Astrocyte (in vitro differentiated cells and primary cell): ENCODE measurements around the gene SUN1. TPM values are rescaled to one million over a fixed set of nuclear protein-coding genes. Genes with fewer than 3 reads are reported as not detected.

Source experiments
- DNase-seq: peaks from one replicate; pipeline ENCODE4 v3.0.0-alpha.2; 2010; ENCODE audit warnings: low read depth
- FAIRE-seq: peaks from 2 replicates; lab custom pipeline; 2011; peaks lifted over from hg19 to GRCh38; lab: Jason Lieb, UNC
- H2AFZ ChIP-seq: 2 replicates; pipeline ENCODE4 v1.6.0; 2012; ENCODE audit warnings: low read depth, low read length, inconsistent platforms
- H3K27ac ChIP-seq: 2 replicates; pipeline ENCODE4 v1.5.1; 2011; ENCODE audit warnings: low read depth, low read length, inconsistent platforms
- H3K27me3 ChIP-seq: 2 replicates; pipeline ENCODE4 v1.6.0; 2011; ENCODE audit warnings: low read length, inconsistent platforms; ENCODE audit not compliant: insufficient read depth
- H3K36me3 ChIP-seq: 2 replicates; pipeline ENCODE4 v1.5.1; 2011; ENCODE audit warnings: low read length, inconsistent platforms; ENCODE audit not compliant: insufficient read depth
- H3K4me1 ChIP-seq: 2 replicates; pipeline ENCODE4 v1.5.1; 2011; ENCODE audit warnings: low read length, inconsistent platforms; ENCODE audit not compliant: insufficient read depth
- H3K4me2 ChIP-seq: 2 replicates; pipeline ENCODE4 v1.6.0; 2012; ENCODE audit warnings: low read length, inconsistent platforms
- H3K4me3 ChIP-seq: 2 replicates; pipeline ENCODE4 v1.5.1; 2011; ENCODE audit warnings: low read depth, mild to moderate bottlenecking, low read length, inconsistent platforms; ENCODE audit not compliant: insufficient read depth
- H3K79me2 ChIP-seq: 2 replicates; pipeline ENCODE4 v1.6.0; 2012; ENCODE audit warnings: mild to moderate bottlenecking, low read length, inconsistent platforms; ENCODE audit not compliant: insufficient read depth
- H3K9ac ChIP-seq: 2 replicates; pipeline ENCODE4 v1.6.0; 2012; ENCODE audit warnings: mild to moderate bottlenecking, low read length, inconsistent platforms
- H3K9me3 ChIP-seq: 2 replicates; pipeline ENCODE4 v1.5.1; 2012; ENCODE audit warnings: low read depth, mild to moderate bottlenecking, low read length, inconsistent platforms; ENCODE audit not compliant: insufficient read depth
- H4K20me1 ChIP-seq: 2 replicates; pipeline ENCODE4 v1.6.0; 2012; ENCODE audit warnings: low read length, inconsistent platforms; ENCODE audit not compliant: insufficient read depth
- H3K27ac Mint-ChIP-seq: one replicate; pipeline ENCODE4 v1.8.0; 2021; ENCODE audit warnings: mild to moderate bottlenecking, mixed read lengths; ENCODE audit not compliant: unreplicated experiment
- H3K27me3 Mint-ChIP-seq: one replicate; pipeline ENCODE4 v1.8.0; 2021; ENCODE audit warnings: low read depth, mixed read lengths; ENCODE audit not compliant: unreplicated experiment
- H3K36me3 Mint-ChIP-seq: one replicate; pipeline ENCODE4 v1.8.0; 2021; ENCODE audit warnings: low read depth, mixed read lengths; ENCODE audit not compliant: unreplicated experiment
- H3K4me1 Mint-ChIP-seq: one replicate; pipeline ENCODE4 v1.8.0; 2021; ENCODE audit warnings: low read depth, mixed read lengths; ENCODE audit not compliant: unreplicated experiment
- H3K4me3 Mint-ChIP-seq: one replicate; pipeline ENCODE4 v1.8.0; 2021; ENCODE audit warnings: mild to moderate bottlenecking, moderate library complexity, mixed read lengths; ENCODE audit not compliant: unreplicated experiment
- H3K9me3 Mint-ChIP-seq: one replicate; pipeline ENCODE4 v1.8.0; 2021; ENCODE audit warnings: mild to moderate bottlenecking, mixed read lengths; ENCODE audit not compliant: unreplicated experiment
- CTCF ChIP-seq: IDR thresholded peaks from 2 replicates; pipeline ENCODE4 v1.5.1; 2011; ENCODE audit warnings: low read depth, mild to moderate bottlenecking, inconsistent platforms, low read length, moderate library complexity; ENCODE audit not compliant: insufficient read depth
- EZH2 ChIP-seq: IDR thresholded peaks from 2 replicates; pipeline ENCODE4 v1.6.1; 2012; ENCODE audit warnings: mild to moderate bottlenecking, low read length, inconsistent platforms; ENCODE audit not compliant: insufficient read depth
- total RNA-seq: library from RNA; stranded (reverse); gene quantifications from 2 replicates; pipeline ENCODE4 v1.2.1, GENCODE V29; 2021

Gene SUN1
- total RNA-seq, 1 donor from 2014 or later: 121 TPM

DNA sequence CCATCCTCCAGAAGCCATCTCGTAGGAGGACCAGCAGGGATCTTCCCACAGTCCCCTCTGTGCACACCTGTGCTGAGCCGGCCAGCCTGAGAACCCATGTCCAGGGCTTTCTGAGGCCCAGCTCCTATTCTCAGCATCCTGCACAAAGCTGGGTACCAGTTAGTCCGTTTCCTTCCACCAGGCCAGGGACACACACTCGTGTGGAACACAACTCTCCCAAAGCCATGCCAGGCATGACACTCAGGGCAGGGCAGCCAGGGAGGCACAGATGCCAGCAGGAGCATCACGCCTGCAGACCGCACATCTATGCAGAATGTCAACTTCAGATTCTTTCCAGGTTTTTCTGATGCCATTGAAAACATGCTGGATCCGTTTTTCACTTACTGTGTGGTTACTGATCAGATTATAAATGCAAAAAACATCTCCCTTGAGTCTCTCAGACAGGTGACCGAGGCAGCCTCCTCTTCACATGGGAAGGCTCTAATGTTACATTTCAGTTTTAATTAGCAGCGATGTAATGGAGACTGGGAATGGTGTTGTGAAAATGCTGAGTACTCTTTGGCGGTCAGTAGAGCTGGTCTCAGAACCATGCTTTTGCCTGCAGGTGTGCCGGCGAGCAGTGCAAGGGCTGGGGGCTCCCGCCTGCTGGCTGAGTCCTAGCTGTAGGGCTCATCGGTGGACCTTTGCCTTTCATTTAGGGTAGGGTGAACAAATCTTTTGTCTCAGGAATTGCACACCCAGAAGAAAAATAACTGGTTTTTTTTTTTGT lies 3.3 kb upstream of the SUN1 start:
- Histone ChIP-seq H3K4me3 (no peak overlapping the region), H3K27me3 (no peaks in the 10 kb centered on the region), H2AFZ (no peak overlapping the region), H3K9ac (no peak overlapping the region), H3K4me2 (no peak overlapping the region), H4K20me1 (peaks cover 36% of the 10 kb centered on the region), H3K27ac (no peak overlapping the region), H3K9me3 (no peaks in the 10 kb centered on the region), H3K79me2 (peaks cover 87% of the 10 kb centered on the region), H3K36me3 (no peaks in the 10 kb centered on the region), H3K4me1 (peaks cover 30% of the 10 kb centered on the region)
- no peaks in the 10 kb centered on the region for H3K36me3 Mint-ChIP-seq
- FAIRE-seq (no peak), DNase-seq (no peak)
- no peak overlapping the region for H3K27ac Mint-ChIP-seq
- no peak for TF ChIP-seq EZH2
- no peak for TF ChIP-seq CTCF
- no peak overlapping the region for H3K4me3 Mint-ChIP-seq
- H3K9me3 Mint-ChIP-seq: no peaks in the 10 kb centered on the region
- H3K4me1 Mint-ChIP-seq: peaks cover 35% of the 10 kb centered on the region
- H3K27me3 Mint-ChIP-seq: no peaks in the 10 kb centered on the region

DNA sequence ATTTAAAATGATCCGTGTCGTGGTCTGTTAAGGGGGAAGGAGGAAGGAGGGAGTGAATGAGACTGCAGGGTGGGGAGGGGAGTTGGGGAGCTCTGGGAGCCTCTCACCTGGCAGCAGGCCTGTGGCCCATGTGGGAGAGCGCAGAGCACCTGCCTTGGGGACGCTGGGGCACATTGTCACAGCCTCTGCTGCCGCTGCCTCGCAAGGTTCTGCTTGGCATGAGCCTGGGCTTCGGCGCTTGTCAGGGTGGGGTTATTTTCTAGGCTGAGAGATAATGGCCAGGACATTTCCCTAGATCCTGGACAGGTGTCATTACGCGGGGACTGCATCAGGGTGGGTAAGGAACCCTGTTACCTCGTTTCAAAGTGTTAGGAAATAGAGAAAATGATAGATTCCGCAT lies 2.2 kb upstream of the SUN1 start:
- H3K27ac Mint-ChIP-seq: no peak overlapping the region
- Histone ChIP-seq H3K79me2 (peaks cover 89% of the 10 kb centered on the region), H2AFZ (no peak overlapping the region), H3K4me3 (no peak overlapping the region), H3K9me3 (no peaks in the 10 kb centered on the region), H3K27me3 (no peaks in the 10 kb centered on the region), H3K9ac (no peak overlapping the region), H4K20me1 (peaks cover 27% of the 10 kb centered on the region), H3K4me2 (no peak overlapping the region), H3K4me1 (peaks cover 28% of the 10 kb centered on the region), H3K36me3 (no peaks in the 10 kb centered on the region), H3K27ac (no peak overlapping the region)
- FAIRE-seq: no peak
- H3K27me3 Mint-ChIP-seq: no peaks in the 10 kb centered on the region
- no peaks in the 10 kb centered on the region for H3K9me3 Mint-ChIP-seq
- DNase-seq: no peak
- peaks cover 35% of the 10 kb centered on the region for H3K4me1 Mint-ChIP-seq
- no peaks in the 10 kb centered on the region for H3K36me3 Mint-ChIP-seq
- H3K4me3 Mint-ChIP-seq: no peak overlapping the region
- TF ChIP-seq EZH2: no peak
- TF ChIP-seq CTCF: no peak

DNA sequence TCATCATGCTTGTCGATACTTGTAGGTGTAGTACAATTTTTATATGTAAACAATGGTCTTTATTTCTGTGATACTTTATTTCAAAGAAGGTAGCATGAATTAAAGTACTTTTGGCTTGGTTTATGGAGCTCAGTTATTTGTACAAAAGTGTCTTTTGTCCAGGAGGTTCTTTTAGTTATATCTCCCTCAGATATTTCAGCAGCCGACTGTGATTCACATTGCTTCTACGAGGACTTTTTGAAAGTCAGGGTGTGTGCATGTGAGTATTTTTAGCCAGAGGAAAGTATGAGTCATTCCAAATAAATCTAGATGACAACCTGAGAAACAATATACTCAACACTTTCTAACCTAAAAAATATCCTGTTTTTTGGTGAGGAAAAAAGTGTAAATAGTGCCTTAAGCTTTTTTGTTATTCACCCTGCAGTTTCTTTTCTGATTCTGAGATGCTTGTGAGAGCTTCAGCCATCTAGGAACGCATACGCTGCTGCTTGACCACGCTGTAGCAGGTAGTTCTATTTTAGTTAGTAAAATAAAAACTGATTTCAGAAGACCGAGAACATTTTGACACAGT lies 595 bp upstream of the SUN1 start:
- H2AFZ ChIP-seq: no peak overlapping the region
- Mint-ChIP-seq H3K27ac (peak overlapping the region; percentile 98), H3K36me3 (peaks cover 7% of the 10 kb centered on the region), H3K4me3 (peak overlapping the region; percentile 64), H3K9me3 (no peaks in the 10 kb centered on the region), H3K4me1 (peaks cover 40% of the 10 kb centered on the region), H3K27me3 (no peaks in the 10 kb centered on the region)
- peak overlapping the region; percentile 30 for H3K4me3 ChIP-seq
- H4K20me1 ChIP-seq: peaks cover 31% of the 10 kb centered on the region
- peaks cover 89% of the 10 kb centered on the region for H3K79me2 ChIP-seq
- no peaks in the 10 kb centered on the region for H3K36me3 ChIP-seq
- peaks cover 40% of the 10 kb centered on the region for H3K4me1 ChIP-seq
- peak overlapping the region; percentile 86 for H3K9ac ChIP-seq
- no peaks in the 10 kb centered on the region for H3K27me3 ChIP-seq
- H3K27ac ChIP-seq: peak overlapping the region; percentile 98
- H3K4me2 ChIP-seq: peak overlapping the region; percentile 80
- TF ChIP-seq EZH2: no peak
- no peak for TF ChIP-seq CTCF
- DNase-seq: peak; percentile 92
- no peaks in the 10 kb centered on the region for H3K9me3 ChIP-seq
- peak; percentile 93 for FAIRE-seq
